HepG2 (cell line): ENCODE results near the gene BRINP1. TPM values are rescaled to one million over a fixed set of nuclear protein-coding genes. Genes with fewer than 3 reads are reported as not detected.

Source experiments
- DR1 ChIP-seq: sonication (generic); formaldehyde crosslinking; IDR thresholded peaks from 2 replicates; pipeline ENCODE4 v1.8.0; 2021; ENCODE audit warnings: mild to moderate bottlenecking, missing genetic modification reagents, inconsistent platforms
- FOXA1 ChIP-seq, 2 experiments: fragments of 450-650 bp in 1 of 2; sonication (generic) in 1 of 2; formaldehyde crosslinking in 1 of 2; IDR thresholded peaks; 2 replicates each; pipeline versions ENCODE4 v1.4.0 to v1.6.1; 2016 to 2020; ENCODE audit warnings: missing genetic modification reagents in 1 of 2
- HNRNPL ChIP-seq: fragments of 200-400 bp; formaldehyde crosslinking; IDR thresholded peaks from 2 replicates; pipeline ENCODE4 v1.6.1; 2017; ENCODE audit warnings: mild to moderate bottlenecking, low read depth, low read length
- KMT2A ChIP-seq: sonication (generic); formaldehyde crosslinking; IDR thresholded peaks from 2 replicates; pipeline ENCODE4 v1.4.0; 2020; ENCODE audit warnings: missing genetic modification reagents
- NFRKB ChIP-seq: fragments of 450-650 bp; IDR thresholded peaks from 2 replicates; pipeline ENCODE4 v1.6.1; 2017
- POLR2AphosphoS5 ChIP-seq: IDR thresholded peaks from 2 replicates; pipeline ENCODE4 v1.6.1; 2012; ENCODE audit warnings: low read depth, low read length
- SIX1 ChIP-seq: sonication (generic); formaldehyde crosslinking; IDR thresholded peaks from 2 replicates; pipeline ENCODE4 v1.4.0; 2020; ENCODE audit warnings: missing genetic modification reagents, borderline replicate concordance
- polyA plus RNA-seq, 8 experiments: library from polyadenylated mRNA; depleted of rRNA in 3 of 8; stranded (reverse) in 7 of 8; unstranded in 1 of 8; fragments of >200 nt; fragmentation: Illumina TruSeq in 4 of 8; extraction: Trizol in 4 of 8; gene quantifications; 2 replicates each; pipeline versions ENCODE4 v1.2.1 to v1.2.3, GENCODE V29; 2011 to 2016; ENCODE audit warnings: low read depth in 4 of 8, missing spikeins in 1 of 8, mixed read lengths in 1 of 8; ENCODE audit not compliant: insufficient read depth in 1 of 8
- total RNA-seq, 5 experiments: library from RNA; depleted of rRNA; stranded (reverse); fragments of >200 nt; fragmentation: Illumina TruSeq; extraction: Trizol; gene quantifications; 2 replicates each; pipeline ENCODE4 v1.2.3, GENCODE V29; 2016; ENCODE audit warnings: low read depth in 1 of 5
- TF ChIP-seq, protein P1 (sequence below): sonication (generic); formaldehyde crosslinking; IDR thresholded peaks from 2 replicates; pipeline ENCODE4 v1.4.0; 2020; ENCODE audit warnings: mild to moderate bottlenecking, missing genetic modification reagents

Gene BRINP1
- total and polyA plus RNA-seq, 2 of the 13 experiments (the other 11 are each of a cell fraction or from before 2014, with no cell fraction given): not detected

DNA sequence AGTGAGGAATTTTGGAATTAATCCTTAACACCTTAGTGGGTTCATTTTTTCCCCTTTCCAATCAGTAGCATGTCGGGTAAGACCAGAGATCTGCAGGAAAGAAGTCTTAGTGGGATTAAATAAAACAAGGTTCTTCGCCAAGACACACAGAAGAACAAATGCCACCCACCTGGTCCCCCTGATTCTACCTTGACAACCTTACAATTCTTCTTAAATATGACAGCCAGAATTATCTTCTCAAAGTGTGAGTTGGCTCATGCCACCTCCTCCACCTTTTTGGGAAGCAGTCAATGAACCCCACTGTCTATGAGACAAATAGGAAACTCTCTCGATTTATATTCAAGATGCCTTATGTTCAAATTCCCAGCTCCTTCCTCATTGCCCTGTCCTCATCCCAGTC is 105.1 kb downstream of the BRINP1 start (continued):
- no peak for TF ChIP-seq POLR2AphosphoS5
- TF ChIP-seq, protein P1, sequence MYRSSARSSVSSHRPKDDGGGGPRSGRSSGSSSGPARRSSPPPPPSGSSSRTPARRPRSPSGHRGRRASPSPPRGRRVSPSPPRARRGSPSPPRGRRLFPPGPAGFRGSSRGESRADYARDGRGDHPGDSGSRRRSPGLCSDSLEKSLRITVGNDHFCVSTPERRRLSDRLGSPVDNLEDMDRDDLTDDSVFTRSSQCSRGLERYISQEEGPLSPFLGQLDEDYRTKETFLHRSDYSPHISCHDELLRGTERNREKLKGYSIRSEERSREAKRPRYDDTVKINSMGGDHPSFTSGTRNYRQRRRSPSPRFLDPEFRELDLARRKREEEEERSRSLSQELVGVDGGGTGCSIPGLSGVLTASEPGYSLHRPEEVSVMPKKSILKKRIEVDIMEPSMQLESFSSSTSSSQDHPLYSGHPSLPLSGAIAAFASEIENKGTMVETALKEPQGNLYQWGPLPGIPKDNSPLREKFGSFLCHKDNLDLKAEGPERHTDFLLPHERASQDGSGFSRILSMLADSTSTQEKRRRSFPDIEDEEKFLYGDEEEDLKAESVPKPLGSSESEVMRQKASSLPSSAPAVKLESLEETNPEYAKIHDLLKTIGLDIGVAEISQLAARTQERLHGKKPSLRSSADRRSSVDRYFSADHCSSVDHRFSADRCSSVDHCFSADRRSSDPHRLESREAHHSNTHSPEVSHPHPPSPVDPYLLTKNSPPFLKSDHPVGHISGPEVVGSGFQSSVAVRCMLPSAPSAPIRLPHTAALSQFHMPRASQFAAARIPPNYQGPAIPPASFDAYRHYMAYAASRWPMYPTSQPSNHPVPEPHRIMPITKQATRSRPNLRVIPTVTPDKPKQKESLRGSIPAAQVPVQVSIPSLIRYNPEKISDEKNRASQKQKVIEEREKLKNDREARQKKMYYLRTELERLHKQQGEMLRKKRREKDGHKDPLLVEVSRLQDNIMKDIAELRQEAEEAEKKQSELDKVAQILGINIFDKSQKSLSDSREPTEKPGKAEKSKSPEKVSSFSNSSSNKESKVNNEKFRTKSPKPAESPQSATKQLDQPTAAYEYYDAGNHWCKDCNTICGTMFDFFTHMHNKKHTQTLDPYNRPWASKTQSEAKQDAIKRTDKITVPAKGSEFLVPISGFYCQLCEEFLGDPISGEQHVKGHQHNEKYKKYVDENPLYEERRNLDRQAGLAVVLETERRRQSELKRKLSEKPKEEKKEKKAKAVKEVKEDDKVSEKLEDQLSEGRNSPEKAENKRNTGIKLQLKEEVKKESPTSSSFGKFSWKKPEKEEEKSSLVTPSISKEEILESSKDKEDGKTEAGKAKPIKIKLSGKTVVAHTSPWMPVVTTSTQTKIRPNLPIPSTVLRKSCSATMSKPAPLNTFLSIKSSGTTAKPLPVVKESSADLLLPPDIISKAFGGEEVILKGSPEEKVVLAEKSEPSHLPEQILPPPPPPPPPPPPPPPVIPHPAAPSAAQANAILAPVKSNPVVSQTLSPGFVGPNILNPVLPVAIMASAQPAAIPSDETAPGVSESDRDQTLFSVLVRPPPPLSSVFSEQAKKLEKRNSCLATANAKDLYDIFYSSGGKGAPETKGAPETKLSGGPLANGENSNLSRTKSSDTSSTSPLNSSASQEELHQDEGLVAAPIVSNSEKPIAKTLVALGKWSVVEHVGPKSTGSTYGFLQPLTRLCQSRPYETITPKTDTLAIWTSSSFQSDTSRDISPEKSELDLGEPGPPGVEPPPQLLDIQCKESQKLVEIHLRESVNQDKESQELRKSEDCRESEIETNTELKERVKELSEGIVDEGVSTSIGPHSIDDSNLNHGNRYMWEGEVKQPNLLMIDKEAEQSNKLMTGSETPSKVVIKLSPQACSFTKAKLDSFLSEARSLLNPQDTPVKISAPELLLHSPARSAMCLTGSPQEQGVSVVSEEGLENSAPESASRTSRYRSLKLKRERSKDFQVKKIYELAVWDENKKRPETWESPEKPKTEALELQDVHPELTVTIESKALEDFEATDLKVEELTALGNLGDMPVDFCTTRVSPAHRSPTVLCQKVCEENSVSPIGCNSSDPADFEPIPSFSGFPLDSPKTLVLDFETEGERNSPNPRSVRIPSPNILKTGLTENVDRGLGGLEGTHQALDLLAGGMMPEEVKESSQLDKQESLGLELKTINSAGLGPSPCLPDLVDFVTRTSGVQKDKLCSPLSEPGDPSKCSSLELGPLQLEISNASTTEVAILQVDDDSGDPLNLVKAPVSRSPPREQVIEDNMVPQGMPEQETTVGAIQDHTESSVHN (CRISPR knock-in tag): no peak
- no peak for TF ChIP-seq DR1 (CRISPR knock-in tag)
- no peak for TF ChIP-seq KMT2A (CRISPR knock-in tag)
- no peak for TF ChIP-seq SIX1 (CRISPR knock-in tag)
- no peak for TF ChIP-seq HNRNPL
- no peak for TF ChIP-seq NFRKB
- TF ChIP-seq FOXA1 (IDR thresholded peaks at IDR 0.05): no peak
- TF ChIP-seq FOXA1 (CRISPR knock-in tag; IDR thresholded peaks at IDR 0.05): no peak
